C4-2B (cell line): ENCODE measurements around the gene SSC5D.

Experiments used
- CTCF ChIP-seq: fragments of 450-650 bp; conservative IDR thresholded peaks from 2 replicates; pipeline ENCODE4 v1.5.1; 2017; ENCODE audit warnings: mild to moderate bottlenecking
- ZFX ChIP-seq: fragments of 450-650 bp; IDR thresholded peaks from 2 replicates; pipeline ENCODE4 v1.6.1; 2017

DNA sequence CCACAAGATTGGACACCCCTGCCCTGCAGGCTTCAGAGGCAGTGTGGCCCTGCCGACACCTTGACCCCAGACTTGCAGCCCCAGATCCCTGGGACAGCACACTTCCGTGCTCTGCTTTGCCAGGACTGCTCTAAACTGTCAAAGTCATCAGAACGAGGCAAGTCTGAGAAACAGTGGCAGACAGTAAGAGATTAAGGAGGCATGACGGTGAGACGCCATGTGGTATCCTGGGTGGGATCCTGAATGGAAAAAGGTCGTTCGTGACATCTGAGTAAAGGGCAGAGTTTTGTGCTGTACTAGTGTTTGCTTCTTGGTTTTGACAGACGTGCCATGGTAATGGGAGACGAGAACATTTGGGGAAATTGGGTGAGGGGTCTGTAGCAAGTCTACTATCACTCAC lies 78.6 kb downstream of the SSC5D start:
- TF ChIP-seq CTCF = no peak
- no peak for TF ChIP-seq ZFX
